HEK293 (cell line): Measurements from ENCODE around the gene BTAF1.

Source experiments
- CTCF ChIA-PET: fragments of 350-600 bp; formaldehyde crosslinking; extraction: SDS; loops from one replicate; lab custom pipeline; 2021; ENCODE audit warnings: antibody characterized with exemption; lab: Yijun Ruan, JAX
- POLR2A ChIA-PET: fragments of 300-600 bp; formaldehyde crosslinking; extraction: SDS; loops from one replicate; lab custom pipeline; 2020; ENCODE audit warnings: antibody characterized with exemption, inconsistent platforms; lab: Yijun Ruan, JAX
- H3K27ac ChIP-seq: fragments of 200-500 bp; sonication (Bioruptor generic); 2 replicates; pipeline ENCODE4 v1.5.1; 2014; ENCODE audit warnings: low read depth, low read length, control low read depth, inconsistent platforms; ENCODE audit errors: extremely low read depth
- H3K36me3 ChIP-seq, 2 experiments: fragments of 200-500 bp in 1 of 2; sonication (Bioruptor generic) in 1 of 2; 1 replicate in 1 of 2; 2 replicates in 1 of 2; pipeline ENCODE4 v1.5.1; 2014 to 2017; ENCODE audit warnings: inconsistent platforms in 2 of 2, low read length in 2 of 2; ENCODE audit not compliant: control insufficient read depth in 2 of 2, insufficient read depth in 1 of 2
- H3K4me1 ChIP-seq: fragments of 200-500 bp; sonication (Bioruptor generic); 2 replicates; pipeline ENCODE4 v1.5.1; 2014; ENCODE audit warnings: mild to moderate bottlenecking, low read length, inconsistent platforms; ENCODE audit not compliant: control insufficient read depth, insufficient read depth
- H3K4me3 ChIP-seq: 2 replicates; pipeline ENCODE4 v1.5.1; 2011; ENCODE audit warnings: low read depth, mild to moderate bottlenecking, control low read depth, low read length, moderate library complexity
- H3K9me3 ChIP-seq: fragments of 200-500 bp; sonication (Bioruptor generic); 2 replicates; pipeline ENCODE4 v1.5.1; 2014; ENCODE audit warnings: low read depth, low read length, inconsistent platforms; ENCODE audit not compliant: control insufficient read depth, insufficient read depth
- BCL11B ChIP-seq: fragments of 450-650 bp; formaldehyde crosslinking; IDR thresholded peaks from 2 replicates; pipeline ENCODE4 v1.5.1; 2016; ENCODE audit warnings: low read depth, missing biosample characterization, missing genetic modification characterization
- KLF10 ChIP-seq: fragments of 450-650 bp; IDR thresholded peaks from 2 replicates; pipeline ENCODE4 v1.5.1; 2018; ENCODE audit warnings: missing biosample characterization, mild to moderate bottlenecking, missing genetic modification characterization
- PRDM1 ChIP-seq: fragments of 450-650 bp; formaldehyde crosslinking; IDR thresholded peaks from 2 replicates; pipeline ENCODE4; 2016; ENCODE audit warnings: missing biosample characterization, missing genetic modification characterization
- PRDM2 ChIP-seq: fragments of 450-650 bp; formaldehyde crosslinking; IDR thresholded peaks from 2 replicates; pipeline ENCODE4 v1.5.1; 2016; ENCODE audit warnings: missing biosample characterization, missing genetic modification characterization, borderline replicate concordance
- REPIN1 ChIP-seq: fragments of 450-650 bp; formaldehyde crosslinking; IDR thresholded peaks from 2 replicates; pipeline ENCODE4 v1.5.1; 2017; ENCODE audit warnings: missing biosample characterization, missing genetic modification characterization, low read depth
- ZBTB8A ChIP-seq: fragments of 450-650 bp; formaldehyde crosslinking; IDR thresholded peaks from 2 replicates; pipeline ENCODE4 v1.5.1; 2016; ENCODE audit warnings: missing biosample characterization, missing genetic modification characterization
- ZNF138 ChIP-seq: fragments of 450-650 bp; formaldehyde crosslinking; IDR thresholded peaks from 2 replicates; pipeline ENCODE4 v1.5.1; 2016; ENCODE audit warnings: missing biosample characterization, missing genetic modification characterization, borderline replicate concordance
- ZNF175 ChIP-seq: fragments of 450-650 bp; formaldehyde crosslinking; IDR thresholded peaks from 2 replicates; pipeline ENCODE4 v1.5.1; 2016; ENCODE audit warnings: missing biosample characterization, missing genetic modification characterization
- ZNF211 ChIP-seq: fragments of 450-650 bp; formaldehyde crosslinking; IDR thresholded peaks from 2 replicates; pipeline ENCODE4 v1.5.1; 2016; ENCODE audit warnings: low read depth, missing biosample characterization, missing genetic modification characterization
- ZNF223 ChIP-seq: fragments of 450-650 bp; formaldehyde crosslinking; IDR thresholded peaks from 2 replicates; pipeline ENCODE4 v1.5.1; 2016; ENCODE audit warnings: missing biosample characterization, missing genetic modification characterization
- ZNF324 ChIP-seq: fragments of 450-650 bp; formaldehyde crosslinking; IDR thresholded peaks from 2 replicates; pipeline ENCODE4 v1.5.1; 2016; ENCODE audit warnings: missing biosample characterization, missing genetic modification characterization
- ZNF350 ChIP-seq: fragments of 450-650 bp; formaldehyde crosslinking; IDR thresholded peaks from 2 replicates; pipeline ENCODE4 v1.5.0; 2017; ENCODE audit warnings: missing biosample characterization, mild to moderate bottlenecking, missing genetic modification characterization
- ZNF600 ChIP-seq: fragments of 450-650 bp; formaldehyde crosslinking; IDR thresholded peaks from 2 replicates; pipeline ENCODE4 v1.5.1; 2016; ENCODE audit warnings: missing biosample characterization, missing genetic modification characterization
- ZNF707 ChIP-seq: fragments of 450-650 bp; formaldehyde crosslinking; IDR thresholded peaks from 2 replicates; pipeline ENCODE4 v1.5.1; 2016; ENCODE audit warnings: missing biosample characterization, missing genetic modification characterization
- ZNF776 ChIP-seq: fragments of 450-650 bp; formaldehyde crosslinking; IDR thresholded peaks from 2 replicates; pipeline ENCODE4 v1.5.0; 2017; ENCODE audit warnings: missing biosample characterization, missing genetic modification characterization, borderline replicate concordance
- ZNF837 ChIP-seq: fragments of 450-650 bp; formaldehyde crosslinking; IDR thresholded peaks from 2 replicates; pipeline ENCODE4 v1.5.1; 2016; ENCODE audit warnings: missing biosample characterization, missing genetic modification characterization
- ZNF843 ChIP-seq: fragments of 450-650 bp; formaldehyde crosslinking; IDR thresholded peaks from 2 replicates; pipeline ENCODE4 v1.5.1; 2016; ENCODE audit warnings: missing biosample characterization, missing genetic modification characterization
- ZSCAN4 ChIP-seq: fragments of 450-650 bp; formaldehyde crosslinking; IDR thresholded peaks from 2 replicates; pipeline ENCODE4 v1.5.1; 2017; ENCODE audit warnings: missing biosample characterization, missing genetic modification characterization
- TF ChIP-seq, protein P1 (sequence below): fragments of 450-650 bp; formaldehyde crosslinking; IDR thresholded peaks from 2 replicates; pipeline ENCODE4 v1.5.1; 2016; ENCODE audit warnings: missing biosample characterization, missing genetic modification characterization

BTAF1 gene

GRCh38 chr10:91884536-91884935 lies 39.0 kb upstream of the BTAF1 start:
- ChIA-PET POLR2A (interaction anchor here (0.7 to 1.1 kb wide), 2 partner anchors 24 to 47 kb away, joined by 4 to 5 read pairs; partner anchors contain the start of gene FGFBP3), CTCF (interaction anchor here (1.1 to 2.7 kb wide), 3 partner anchors 9 to 28 kb away, joined by 4 to 7 read pairs (median 4); no protein-coding TSS in a partner anchor)
- no peaks in the 10 kb centered on the region for H3K9me3 ChIP-seq
- no peaks in the 10 kb centered on the region for H3K36me3 ChIP-seq
- peaks cover 30% of the 10 kb centered on the region for H3K4me1 ChIP-seq
- peak overlapping the region; percentile 88 for H3K27ac ChIP-seq
- TF ChIP-seq ZNF175 (tag by site-specific recombination) (no peak), ZNF837 (tag by site-specific recombination) (no peak), PRDM2 (tag by site-specific recombination) (no peak), ZBTB8A (tag by site-specific recombination) (no peak), BCL11B (no peak), ZNF211 (tag by site-specific recombination) (no peak), ZNF138 (tag by site-specific recombination) (no peak), ZNF707 (tag by site-specific recombination) (no peak), ZNF324 (no peak), REPIN1 (tag by site-specific recombination) (no peak), ZNF843 (tag by site-specific recombination) (no peak), ZSCAN4 (tag by site-specific recombination) (no peak), KLF10 (tag by site-specific recombination) (no peak)
- H3K4me3 ChIP-seq: no peak overlapping the region

- Histone ChIP-seq H3K4me1 (peaks cover 30% of the 10 kb centered on the region), H3K36me3 (no peaks in the 10 kb centered on the region), H3K4me3 (no peak overlapping the region), H3K27ac (peak overlapping the region; percentile 88), H3K9me3 (no peaks in the 10 kb centered on the region)
- peak; percentile 58; the same call in 1 of the 2 replicates for TF ChIP-seq PRDM1
- TF ChIP-seq ZNF223 (tag by site-specific recombination): no peak
- no peak for TF ChIP-seq ZNF350 (tag by site-specific recombination)
- no peak for TF ChIP-seq ZNF600 (tag by site-specific recombination)
- TF ChIP-seq, protein P1, sequence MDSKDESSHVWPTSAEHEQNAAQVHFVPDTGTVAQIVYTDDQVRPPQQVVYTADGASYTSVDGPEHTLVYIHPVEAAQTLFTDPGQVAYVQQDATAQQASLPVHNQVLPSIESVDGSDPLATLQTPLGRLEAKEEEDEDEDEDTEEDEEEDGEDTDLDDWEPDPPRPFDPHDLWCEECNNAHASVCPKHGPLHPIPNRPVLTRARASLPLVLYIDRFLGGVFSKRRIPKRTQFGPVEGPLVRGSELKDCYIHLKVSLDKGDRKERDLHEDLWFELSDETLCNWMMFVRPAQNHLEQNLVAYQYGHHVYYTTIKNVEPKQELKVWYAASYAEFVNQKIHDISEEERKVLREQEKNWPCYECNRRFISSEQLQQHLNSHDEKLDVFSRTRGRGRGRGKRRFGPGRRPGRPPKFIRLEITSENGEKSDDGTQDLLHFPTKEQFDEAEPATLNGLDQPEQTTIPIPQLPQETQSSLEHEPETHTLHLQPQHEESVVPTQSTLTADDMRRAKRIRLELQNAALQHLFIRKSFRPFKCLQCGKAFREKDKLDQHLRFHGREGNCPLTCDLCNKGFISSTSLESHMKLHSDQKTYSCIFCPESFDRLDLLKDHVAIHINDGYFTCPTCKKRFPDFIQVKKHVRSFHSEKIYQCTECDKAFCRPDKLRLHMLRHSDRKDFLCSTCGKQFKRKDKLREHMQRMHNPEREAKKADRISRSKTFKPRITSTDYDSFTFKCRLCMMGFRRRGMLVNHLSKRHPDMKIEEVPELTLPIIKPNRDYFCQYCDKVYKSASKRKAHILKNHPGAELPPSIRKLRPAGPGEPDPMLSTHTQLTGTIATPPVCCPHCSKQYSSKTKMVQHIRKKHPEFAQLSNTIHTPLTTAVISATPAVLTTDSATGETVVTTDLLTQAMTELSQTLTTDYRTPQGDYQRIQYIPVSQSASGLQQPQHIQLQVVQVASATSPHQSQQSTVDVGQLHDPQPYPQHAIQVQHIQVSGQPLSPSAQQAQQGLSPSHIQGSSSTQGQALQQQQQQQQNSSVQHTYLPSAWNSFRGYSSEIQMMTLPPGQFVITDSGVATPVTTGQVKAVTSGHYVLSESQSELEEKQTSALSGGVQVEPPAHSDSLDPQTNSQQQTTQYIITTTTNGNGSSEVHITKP (tag by site-specific recombination): peak; percentile 35; the same call in 1 of the 2 replicates
- no peak for TF ChIP-seq ZNF776 (tag by site-specific recombination)
- POLR2A ChIA-PET: no interaction called here
- CTCF ChIA-PET: interaction anchor here (2.7 kb wide), 1 partner anchor 27 kb away, joined by 7 read pairs; no protein-coding TSS in a partner anchor
Observed at GRCh38 chr10:91885362-91886079, 38.0 kb upstream of the BTAF1 start.
